ENCODE data around the gene LAP3.

- TF ChIP-seq CTCF (IDR thresholded peaks at IDR 0.05) (no peak), POLR2A (IDR thresholded peaks at IDR 0.05) (no peak), POLR2AphosphoS5 (IDR thresholded peaks at IDR 0.05) (no peak)
Measured at GRCh38 chr4:17535906-17536305, 41.1 kb upstream of the LAP3 start.
